ENCODE results near the gene SCYGR4.
"Not testable (repeated sequence)": the region's sequence is repeated elsewhere in the genome, so short reads cannot be mapped to it uniquely, and the experiment has no call there.

SCYGR4 gene

GRCh38 chr2:227614740-227615139 lies 2.6 kb upstream of the SCYGR4 start, which contains the start of gene SCYGR3:
TSS of gene SCYGR3 (minus strand) at chr2:227614840. CDS start at chr2:227614840, 0 bp downstream.
- no peak for DNase-seq

GRCh38 chr2:227615181-227615580 lies 2.1 kb upstream of the SCYGR4 start:
- DNase-seq = no peak

- no peak for DNase-seq
Observed at GRCh38 chr2:227615906-227616305, 1.4 kb upstream of the SCYGR4 start.

DNA sequence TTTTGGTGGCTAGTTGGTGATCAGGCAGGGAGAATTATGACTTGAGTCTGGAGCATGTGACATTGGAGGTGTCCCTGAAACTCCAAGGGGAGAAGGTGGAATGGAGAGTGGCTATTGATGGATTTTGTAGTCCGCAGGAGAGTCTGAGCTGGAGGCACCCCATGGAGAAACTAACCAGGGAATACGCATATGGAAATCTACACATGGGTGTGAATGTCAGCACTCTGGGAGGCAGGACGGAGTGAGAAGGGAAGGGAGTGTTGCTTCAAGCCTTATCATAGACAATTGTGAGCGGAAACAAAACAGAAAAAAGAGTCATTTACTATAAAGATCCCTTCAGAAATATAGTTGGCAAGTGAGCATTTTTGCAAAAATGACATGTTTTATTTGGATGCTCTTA lies 667 bp upstream of the SCYGR4 start:
- no peak for DNase-seq

- no peak for DNase-seq
Observed at GRCh38 chr2:227623226-227623625, 5.9 kb downstream of the SCYGR4 start.

DNA sequence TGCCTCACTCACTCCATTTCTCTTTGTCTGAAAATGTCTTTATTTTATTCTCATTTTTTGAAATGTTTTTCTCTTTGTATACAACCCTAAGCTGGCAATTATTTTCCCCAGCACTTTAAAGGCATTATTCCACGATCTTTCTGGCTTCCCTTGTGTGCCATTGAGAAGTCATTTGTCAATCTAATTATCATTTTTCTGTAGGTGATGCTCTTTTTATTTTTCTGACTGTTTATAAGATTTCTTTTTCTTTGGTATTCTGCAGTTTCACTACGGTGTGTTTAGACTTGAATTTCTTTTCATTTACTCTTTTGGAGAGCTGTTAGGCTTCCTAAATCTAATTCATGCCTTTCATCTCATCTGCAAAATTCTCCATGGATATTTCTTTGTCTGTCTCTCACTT lies 8.1 kb downstream of the SCYGR4 start:
- DNase-seq = no peak

DNA sequence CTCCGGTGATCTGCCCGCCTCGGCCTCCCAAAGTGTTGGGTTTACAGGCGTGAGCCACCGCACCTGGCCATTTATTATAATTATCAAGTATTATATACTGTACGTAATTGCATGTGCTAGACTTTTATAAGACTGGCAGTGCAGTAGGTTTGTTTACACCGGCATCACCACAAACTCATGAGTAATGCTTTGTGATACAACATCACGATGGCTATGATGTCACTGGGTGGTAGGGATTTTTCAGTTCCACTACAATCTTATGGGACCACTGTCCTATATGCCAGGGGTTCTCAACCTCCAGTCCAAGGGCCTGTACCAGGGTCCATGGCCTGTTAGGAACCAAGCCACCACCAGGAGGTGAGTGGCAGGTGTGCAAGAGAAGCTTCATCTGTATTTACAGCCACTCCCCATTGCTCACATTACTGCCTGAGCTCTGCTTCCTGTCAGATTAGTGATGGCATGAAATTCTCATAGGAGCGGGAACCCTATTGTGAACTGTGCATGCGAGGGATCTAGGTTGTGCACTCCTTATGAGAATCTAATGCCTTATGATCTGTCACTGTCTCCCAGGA lies 9.4 kb downstream of the SCYGR4 start:
- no peak for DNase-seq

DNA sequence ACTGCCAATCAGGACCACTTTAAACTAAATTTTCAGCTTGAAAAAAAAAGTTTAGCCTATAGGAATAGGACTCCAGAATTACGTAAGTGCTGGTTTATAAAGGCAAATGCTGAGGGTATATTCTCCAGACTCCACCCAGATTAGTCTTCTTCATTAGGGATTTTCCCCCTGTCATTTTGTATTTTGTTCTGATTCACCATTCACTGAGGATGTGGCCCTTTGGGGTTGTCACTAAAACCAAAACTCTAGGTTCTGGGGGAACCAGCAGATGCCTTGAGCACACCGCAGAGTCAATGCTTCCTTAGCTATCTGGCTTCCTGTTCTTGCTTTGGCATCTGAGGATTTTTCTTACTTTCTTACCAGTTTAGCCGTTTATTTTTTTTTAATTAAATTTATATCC lies 10.5 kb downstream of the SCYGR4 start:
- DNase-seq = peak; percentile 69

- no peak for DNase-seq
Observed at GRCh38 chr2:227629435-227629834, 12.1 kb downstream of the SCYGR4 start.

DNA sequence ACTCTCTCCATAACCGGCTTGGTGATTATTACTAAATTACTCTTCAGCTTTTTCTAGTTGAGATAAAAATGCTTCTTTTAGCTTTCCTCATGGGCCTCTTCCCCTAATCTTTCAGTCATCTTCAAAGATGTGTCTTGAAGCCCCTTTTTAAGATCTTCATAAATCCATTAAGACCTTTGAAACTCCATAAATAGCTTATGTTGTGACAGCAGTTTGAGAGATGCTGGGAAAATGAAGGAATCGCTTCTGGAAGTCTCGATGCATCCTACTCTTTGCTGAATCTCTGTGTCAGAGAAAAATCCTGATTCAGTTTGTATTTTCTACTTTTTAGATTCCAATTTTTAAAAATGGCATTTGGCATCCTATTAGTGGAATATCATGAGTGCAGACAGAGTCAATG lies 13.0 kb downstream of the SCYGR4 start:
- no peak for DNase-seq

DNA sequence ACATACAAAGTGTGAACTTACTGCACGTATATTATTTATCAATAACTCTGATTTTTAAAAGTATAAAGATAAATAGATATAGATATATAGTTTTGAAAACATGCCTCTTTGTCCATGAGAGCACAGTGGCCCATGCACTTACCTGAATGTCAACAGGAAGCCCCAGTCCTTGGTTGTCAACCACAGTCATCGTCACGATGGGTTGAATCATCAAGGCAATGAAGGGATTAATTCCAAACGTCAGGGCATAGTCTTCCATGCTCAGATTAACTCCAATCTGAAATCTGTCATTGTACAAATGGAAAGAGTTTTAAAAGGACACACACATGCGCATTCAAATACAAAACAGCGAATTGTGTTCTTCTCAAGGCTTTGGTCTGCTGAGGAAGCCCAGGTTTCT lies 15.5 kb downstream of the SCYGR4 start:
- no peak for DNase-seq

DNA sequence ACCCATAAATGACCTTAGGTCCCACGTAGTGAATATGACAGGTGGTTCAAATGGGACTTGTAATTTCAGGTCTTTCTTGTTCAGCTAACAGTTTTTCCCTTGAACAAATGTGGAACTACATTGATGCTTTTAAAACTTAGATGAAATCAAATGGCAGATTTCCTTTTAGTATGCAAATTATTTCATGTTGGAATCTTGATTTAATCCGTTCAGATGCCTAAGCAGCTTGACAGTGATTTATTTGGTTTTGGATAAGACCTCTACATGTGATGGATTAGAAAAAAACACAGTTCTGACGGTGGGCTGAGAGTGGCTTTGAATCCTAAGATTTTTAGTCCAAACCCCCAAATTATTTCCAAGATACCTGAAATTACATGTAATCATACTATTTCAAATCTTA lies 16.9 kb downstream of the SCYGR4 start:
- no peak for DNase-seq

GRCh38 chr2:227642656-227643055 lies 25.4 kb downstream of the SCYGR4 start:
- no peak for DNase-seq

- no peak for DNase-seq
Observed at GRCh38 chr2:227643990-227644551, 26.8 kb downstream of the SCYGR4 start.

- no peak for DNase-seq
Observed at GRCh38 chr2:227653419-227653818, 36.1 kb downstream of the SCYGR4 start.

DNA sequence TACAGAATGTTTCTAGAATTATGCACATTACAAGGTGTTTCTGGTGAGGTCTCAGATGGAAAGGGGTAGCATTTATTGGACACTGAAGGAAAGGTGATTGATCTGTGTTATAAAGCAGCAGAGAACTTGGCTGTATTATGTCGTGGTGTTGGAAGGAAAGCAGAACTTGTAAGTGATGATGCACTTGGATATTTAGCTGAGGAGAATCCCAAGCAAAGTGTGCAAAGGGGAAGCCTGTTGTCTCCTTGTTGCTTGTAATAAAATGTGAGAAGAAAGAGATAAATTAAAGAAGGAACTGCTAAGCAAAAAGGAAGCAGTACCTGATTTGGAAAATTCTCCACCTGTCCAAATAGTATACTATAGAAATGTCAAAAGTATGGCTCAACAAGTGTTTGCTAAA lies 37.1 kb downstream of the SCYGR4 start:
- no peak for DNase-seq

DNA sequence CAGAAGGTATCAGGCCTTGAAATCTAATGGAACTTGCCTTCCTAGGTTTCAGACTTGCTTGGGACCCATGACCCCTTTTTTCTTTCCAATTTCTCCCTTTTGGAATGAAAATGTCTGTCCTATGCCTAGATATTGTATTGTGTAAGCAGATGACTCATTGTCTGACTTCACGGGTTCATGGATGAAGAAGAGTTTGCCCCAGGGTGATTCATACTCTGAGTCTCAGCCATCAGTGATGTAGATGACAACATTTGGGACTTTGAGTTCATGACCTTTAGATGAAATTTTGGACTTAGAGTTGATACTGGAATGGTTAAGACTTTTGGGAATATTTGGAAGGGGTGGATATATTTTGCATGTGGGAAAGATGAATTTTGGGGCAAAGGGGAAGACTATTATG lies 38.2 kb downstream of the SCYGR4 start:
- DNase-seq = peak; percentile 28

DNA sequence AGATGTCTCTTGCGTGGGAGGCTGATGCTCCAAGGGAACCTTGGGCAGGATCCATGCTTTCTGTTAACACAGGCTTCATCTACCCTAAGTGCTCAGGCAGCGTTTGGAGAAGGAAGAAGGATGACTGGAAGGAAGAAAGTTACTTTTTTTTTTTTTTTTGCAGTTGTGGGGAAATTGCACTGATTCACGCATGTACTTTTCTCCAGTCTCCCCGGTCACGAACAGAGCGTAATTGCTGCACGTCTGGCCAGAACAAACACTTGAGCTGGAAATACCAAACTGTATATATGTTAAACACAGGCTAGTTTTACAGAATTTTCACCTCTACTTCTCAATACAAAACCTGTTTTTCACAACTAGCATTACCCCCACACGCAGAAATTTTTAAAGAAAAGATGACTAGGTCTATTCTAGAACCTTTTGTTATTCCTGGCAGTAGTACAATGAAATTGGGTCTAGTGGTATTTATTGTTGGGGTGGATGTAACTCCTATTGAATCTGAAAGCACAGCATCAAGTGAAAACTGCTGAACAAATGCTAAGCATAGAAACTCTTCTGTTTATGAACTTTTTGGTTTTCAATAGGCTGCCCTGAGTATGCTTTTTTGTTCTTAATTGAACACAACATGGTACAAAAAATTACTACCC lies 40.0 kb downstream of the SCYGR4 start:
- no peak for DNase-seq

DNA sequence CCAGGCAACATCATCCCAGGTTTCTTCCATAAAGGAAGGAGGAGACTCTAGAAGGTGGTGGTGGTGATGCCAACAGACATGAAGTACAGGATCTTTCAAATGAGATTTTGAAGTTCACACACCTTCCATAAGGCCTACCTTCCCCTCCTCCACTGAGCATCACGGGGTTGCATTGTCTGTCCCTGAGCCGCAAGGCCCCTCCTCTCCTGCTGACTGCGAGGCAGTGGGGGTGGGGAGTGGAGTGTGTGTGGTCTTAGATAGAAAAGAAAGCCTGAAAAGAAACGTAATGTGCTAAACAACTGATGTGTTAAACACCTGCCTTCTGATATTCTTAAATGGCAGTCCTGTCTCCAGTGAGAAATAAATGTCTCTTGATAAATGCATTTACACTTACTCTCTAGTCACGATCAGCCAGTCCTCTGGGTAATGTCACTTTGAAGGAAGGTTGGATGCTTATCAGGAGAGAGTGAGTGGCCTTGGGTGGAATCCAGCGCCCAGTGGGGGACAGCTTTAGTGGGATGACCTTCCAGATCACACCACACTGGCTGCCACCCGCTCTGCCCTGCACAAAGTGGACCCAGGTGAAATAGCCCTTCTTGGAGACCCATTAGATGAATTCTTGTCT lies 43.8 kb downstream of the SCYGR4 start:
- no peak for DNase-seq

DNA sequence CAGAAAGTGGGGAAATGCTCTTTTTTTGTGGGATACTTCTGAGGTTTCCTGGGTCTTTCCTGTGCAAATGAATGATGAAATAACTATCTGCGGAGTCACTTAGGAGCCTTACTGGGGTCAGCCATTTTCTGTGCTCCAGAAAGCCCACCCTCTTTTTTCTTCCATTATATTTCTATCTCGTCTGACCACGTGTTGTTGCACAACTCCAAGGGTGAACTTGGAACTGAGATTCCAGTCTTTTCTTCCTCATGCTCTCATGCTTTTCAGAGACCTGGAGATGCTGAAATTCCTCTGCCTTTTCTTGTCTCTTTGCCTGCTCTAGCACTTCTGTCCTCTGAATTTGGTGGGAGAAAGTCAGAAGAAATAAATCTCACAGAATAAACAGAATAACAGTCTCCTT lies 44.5 kb downstream of the SCYGR4 start:
- DNase-seq = no peak

DNA sequence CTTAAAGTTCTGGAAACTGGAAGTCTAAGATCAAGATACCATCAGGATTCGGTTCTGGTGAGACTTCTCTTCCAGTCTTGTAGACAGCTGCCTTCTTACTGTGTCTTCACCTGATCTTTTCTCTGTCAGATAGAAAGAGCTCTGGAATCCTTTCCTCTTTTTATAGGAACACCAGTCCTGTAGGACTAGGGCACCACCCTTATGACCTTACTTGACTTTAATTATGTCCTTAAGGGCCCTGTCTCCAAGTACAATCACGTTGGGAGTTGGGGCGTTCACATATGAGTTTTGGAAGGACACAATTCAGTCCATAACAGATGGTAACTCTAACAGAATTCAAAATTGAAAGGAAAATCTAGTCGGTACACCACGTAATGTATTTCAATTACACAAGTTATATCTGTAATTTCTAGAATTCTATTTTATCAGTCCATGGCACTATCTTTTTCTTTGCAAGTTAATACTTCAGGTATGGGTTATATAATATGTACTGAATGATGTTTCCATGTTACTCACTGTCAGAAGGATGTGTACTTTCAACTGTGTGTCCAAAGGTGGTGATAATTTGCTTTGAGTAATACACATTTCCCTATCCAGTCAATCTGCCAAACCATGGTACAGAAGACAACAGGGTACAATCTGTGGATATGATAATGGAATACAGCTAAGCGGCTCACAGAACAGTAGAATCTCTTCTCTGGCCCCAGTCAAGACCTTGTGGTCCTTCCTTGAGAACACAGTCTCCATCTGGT lies 48.1 kb downstream of the SCYGR4 start:
- no peak for DNase-seq

GRCh38 chr2:227666631-227667170 lies 49.4 kb downstream of the SCYGR4 start, which contains the start of gene SCYGR5:
TSS of gene SCYGR5 (plus strand) at chr2:227666804. CDS start at chr2:227666804, 0 bp downstream.
- not testable (repeated sequence) for DNase-seq
